RWPE1 (cell line): Measurements from ENCODE around the gene SP100.

ENCODE experiments used
- CTCF ChIA-PET: fragments of 350-600 bp; sonication (Branson Sonifier 250); formaldehyde crosslinking; extraction: SDS; loops from one replicate; lab custom pipeline; 2021; lab: Yijun Ruan, JAX
- POLR2A ChIA-PET: fragments of 400-600 bp; formaldehyde crosslinking; extraction: SDS; loops from one replicate; lab custom pipeline; 2020; ENCODE audit warnings: antibody characterized with exemption; ENCODE audit not compliant: low non-redundant PET; lab: Yijun Ruan, JAX
- DNase-seq: peaks from one replicate; pipeline ENCODE4 v3.0.0; 2012; ENCODE audit warnings: low spot score
- H3K27ac ChIP-seq: fragments of 450-650 bp; 2 replicates; pipeline ENCODE4 v1.5.1; 2017
- CTCF ChIP-seq: fragments of 450-650 bp; conservative IDR thresholded peaks from 2 replicates; pipeline ENCODE4 v1.5.1; 2017; ENCODE audit warnings: low read depth, mild to moderate bottlenecking

SP100 gene

GRCh38 chr2:230496891-230497290 is 80.9 kb downstream of the SP100 start:
- H3K27ac ChIP-seq = no peak overlapping the region
- ChIA-PET CTCF (no interaction called here), POLR2A (no interaction called here)
- no peak for TF ChIP-seq CTCF
- DNase-seq = no peak

GRCh38 chr2:230498506-230499107 is 82.6 kb downstream of the SP100 start:
- ChIA-PET CTCF (no interaction called here), POLR2A (interaction anchor here (0.5 kb wide), 1 partner anchor 521 kb away, joined by 3 read pairs; no protein-coding TSS in a partner anchor)
- no peak for DNase-seq
- TF ChIP-seq CTCF = no peak
- no peak overlapping the region for H3K27ac ChIP-seq

- POLR2A ChIA-PET = no interaction called here
- CTCF ChIA-PET = no interaction called here
Observed at GRCh38 chr2:230502593-230502992, 86.6 kb downstream of the SP100 start.

DNA sequence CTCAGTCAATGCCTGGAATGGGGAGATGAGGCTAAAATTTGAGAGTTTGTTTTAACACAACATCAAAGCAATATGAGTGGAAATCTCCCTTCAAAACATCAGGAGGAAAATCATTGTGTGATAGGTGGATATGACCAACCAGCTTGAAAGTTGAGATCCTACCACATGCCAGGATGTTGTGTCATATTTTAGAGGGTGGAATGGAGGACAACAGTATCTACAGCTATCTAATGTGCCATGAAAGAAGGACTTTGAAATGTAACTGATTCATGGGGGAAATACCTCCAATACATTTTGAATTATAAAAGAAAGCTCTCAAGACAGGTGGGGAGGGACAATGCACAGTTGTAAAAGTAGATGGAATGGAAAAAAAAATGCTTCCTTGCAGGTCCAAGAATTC is 87.8 kb downstream of the SP100 start:
- ChIA-PET POLR2A (no interaction called here), CTCF (interaction anchor here (0.6 kb wide), 3 partner anchors 54 to 495 kb away, joined by 3 read pairs; no protein-coding TSS in a partner anchor)
- no peak for TF ChIP-seq CTCF

More at GRCh38 chr2:230502593-230502992, 86.6 kb downstream of the SP100 start:
- no peak overlapping the region for H3K27ac ChIP-seq
- no peak for DNase-seq
- no peak for TF ChIP-seq CTCF

GRCh38 chr2:230505162-230505561 is 89.2 kb downstream of the SP100 start:
- no peak overlapping the region for H3K27ac ChIP-seq
- POLR2A ChIA-PET = no interaction called here
- DNase-seq = no peak
- CTCF ChIA-PET = no interaction called here
- no peak for TF ChIP-seq CTCF

More for the DNA sequence above, 87.8 kb downstream of the SP100 start:
- no peak for DNase-seq
- H3K27ac ChIP-seq = no peak overlapping the region

- ChIA-PET CTCF (no interaction called here), POLR2A (no interaction called here)
- DNase-seq = no peak
- H3K27ac ChIP-seq = no peak overlapping the region
- TF ChIP-seq CTCF = no peak
Observed at GRCh38 chr2:230512955-230513748, 97.2 kb downstream of the SP100 start.
